GM23338 (cell line): ENCODE results near the gene PNPLA1. TPM values are rescaled to one million over a fixed set of nuclear protein-coding genes. Genes with fewer than 3 reads are reported as not detected.

Experiments
- ATAC-seq: fragments of 200-7000 bp; cut with Tn5 transposase; 3 replicates; pipeline ENCODE4 v1.9.1; 2020
- DNase-seq: peaks from one replicate; pipeline ENCODE4 v3.0.0-alpha.2; 2015; ENCODE audit warnings: low spot score
- H2AFZ ChIP-seq: fragments of 200-600 bp; sonication (generic); 2 replicates; pipeline ENCODE4 v1.8.0; 2016; ENCODE audit warnings: antibody characterized with exemption, mild to moderate bottlenecking, moderate library complexity
- H3F3A ChIP-seq: fragments of 200-600 bp; sonication (generic); replicated peaks from 2 replicates; pipeline ENCODE4 v1.8.0; 2017; ENCODE audit warnings: antibody characterized with exemption, mixed run types, low read depth
- H3K27ac ChIP-seq: fragments of 200-600 bp; sonication (generic); 2 replicates; pipeline ENCODE4 v1.6.1; 2016; ENCODE audit warnings: low read depth
- H3K27me3 ChIP-seq: fragments of 200-600 bp; sonication (generic); 2 replicates; pipeline ENCODE4 v1.8.0; 2016; ENCODE audit warnings: mild to moderate bottlenecking, mixed run types, moderate library complexity; ENCODE audit not compliant: insufficient read depth
- H3K36me3 ChIP-seq: fragments of 200-600 bp; sonication (generic); 2 replicates; pipeline ENCODE4 v1.8.0; 2016; ENCODE audit warnings: mild to moderate bottlenecking; ENCODE audit not compliant: insufficient read depth
- H3K4me1 ChIP-seq: fragments of 200-600 bp; sonication (generic); 2 replicates; pipeline ENCODE4 v1.8.0; 2016; ENCODE audit warnings: mild to moderate bottlenecking, moderate library complexity; ENCODE audit not compliant: insufficient read depth
- H3K4me2 ChIP-seq: fragments of 200-600 bp; sonication (generic); 2 replicates; pipeline ENCODE4 v1.7.1; 2017; ENCODE audit warnings: mixed run types
- H3K4me3 ChIP-seq: fragments of 200-600 bp; sonication (generic); 2 replicates; pipeline ENCODE4 v1.6.1; 2016; ENCODE audit warnings: mixed run types
- H3K79me2 ChIP-seq: fragments of 200-600 bp; sonication (generic); replicated peaks from 2 replicates; pipeline ENCODE4 v1.8.0; 2017; ENCODE audit warnings: mild to moderate bottlenecking; ENCODE audit not compliant: insufficient read depth
- H3K9me2 ChIP-seq: fragments of 200-600 bp; sonication (generic); 2 replicates; pipeline ENCODE4 v1.8.0; 2017; ENCODE audit not compliant: insufficient read depth
- H4K20me1 ChIP-seq: fragments of 200-600 bp; sonication (generic); replicated peaks from 2 replicates; pipeline ENCODE4 v1.8.0; 2017; ENCODE audit warnings: mild to moderate bottlenecking; ENCODE audit not compliant: insufficient read depth
- H3K27ac Mint-ChIP-seq: 2 replicates; pipeline ENCODE4 v1.8.0; 2020; ENCODE audit warnings: inconsistent platforms, mild to moderate bottlenecking, moderate library complexity, mixed read lengths
- H3K27me3 Mint-ChIP-seq: 3 replicates; pipeline ENCODE4 v1.8.0; 2022; ENCODE audit warnings: low read depth, mild to moderate bottlenecking, moderate library complexity, mixed read lengths, inconsistent platforms; ENCODE audit not compliant: insufficient read depth, poor library complexity
- H3K36me3 Mint-ChIP-seq: 3 replicates; pipeline ENCODE4 v1.8.0; 2021; ENCODE audit warnings: low read depth, mild to moderate bottlenecking, inconsistent platforms, moderate library complexity, mixed read lengths
- H3K4me1 Mint-ChIP-seq: 3 replicates; pipeline ENCODE4 v1.8.0; 2020; ENCODE audit warnings: mild to moderate bottlenecking, inconsistent platforms, mixed read lengths
- H3K4me3 Mint-ChIP-seq: 3 replicates; pipeline ENCODE4 v1.8.0; 2021; ENCODE audit warnings: moderate library complexity, mild to moderate bottlenecking, inconsistent platforms, mixed read lengths
- H3K9me3 Mint-ChIP-seq: 3 replicates; pipeline ENCODE4 v1.8.0; 2020; ENCODE audit warnings: moderate library complexity, mild to moderate bottlenecking, inconsistent platforms, mixed read lengths
- CREB1 ChIP-seq: fragments of 250-450 bp; sonication (Bioruptor Pico); IDR thresholded peaks from 2 replicates; pipeline ENCODE4 v1.5.0; 2020; ENCODE audit warnings: low read depth, mild to moderate bottlenecking, moderate library complexity
- EZH2 ChIP-seq: fragments of 200-600 bp; sonication (generic); IDR thresholded peaks from one replicate; pipeline ENCODE4 v1.8.0; 2017; ENCODE audit warnings: antibody characterized with exemption, mild to moderate bottlenecking, low read depth; ENCODE audit not compliant: unreplicated experiment
- EZH2phosphoT487 ChIP-seq: fragments of 200-600 bp; sonication (generic); IDR thresholded peaks from one replicate; pipeline ENCODE4 v1.8.1; 2018; ENCODE audit warnings: antibody characterized with exemption; ENCODE audit not compliant: unreplicated experiment
- JUNB ChIP-seq: IDR thresholded peaks from one replicate; pipeline ENCODE4 v1.6.1; 2016; ENCODE audit warnings: antibody characterized with exemption; ENCODE audit not compliant: unreplicated experiment
- NANOG ChIP-seq: IDR thresholded peaks from 2 replicates; pipeline ENCODE4 v1.6.1; 2016; ENCODE audit warnings: antibody characterized with exemption, borderline replicate concordance
- POLR2AphosphoS5 ChIP-seq: IDR thresholded peaks from 2 replicates; pipeline ENCODE4 v1.6.1; 2016; ENCODE audit warnings: antibody characterized with exemption, low read depth
- STAT1 ChIP-seq: IDR thresholded peaks from one replicate; pipeline ENCODE4 v1.6.1; 2016; ENCODE audit warnings: antibody characterized with exemption; ENCODE audit not compliant: unreplicated experiment
- ZNF114 ChIP-seq: fragments of 250-450 bp; sonication (Bioruptor Pico); IDR thresholded peaks from 2 replicates; pipeline ENCODE4 v1.5.0; 2020; ENCODE audit warnings: mild to moderate bottlenecking, moderate library complexity
- ZNF331 ChIP-seq: fragments of 250-450 bp; sonication (Bioruptor Pico); IDR thresholded peaks from 2 replicates; pipeline ENCODE4 v1.5.0; 2020; ENCODE audit warnings: low read depth, mild to moderate bottlenecking, moderate library complexity
- polyA plus RNA-seq: library from polyadenylated mRNA; unstranded; fragments of >200 nt; fragmentation: Nextera tagmentation; extraction: Ambion mirVana; gene quantifications from 2 replicates; pipeline ENCODE4 v1.2.1, GENCODE V29; 2016
- total RNA-seq: library from RNA; depleted of rRNA; stranded (reverse); fragments of >200 nt; shearing (Covaris generic); gene quantifications from 2 replicates; pipeline ENCODE4 v1.2.3, GENCODE V29; 2014
- TF ChIP-seq, protein P1 (sequence below), 2 experiments: fragments of 200-600 bp in 1 of 2; sonication (generic) in 1 of 2; conservative IDR thresholded peaks; 2 replicates each; pipeline versions ENCODE4 v1.5.1 to v1.6.1; 2016 to 2017; ENCODE audit warnings: antibody characterized with exemption in 2 of 2, low read depth in 2 of 2, mild to moderate bottlenecking in 2 of 2, moderate library complexity in 1 of 2
- TF ChIP-seq, protein P2 (sequence below): fragments of 250-450 bp; sonication (Bioruptor Pico); IDR thresholded peaks from 2 replicates; pipeline ENCODE4 v1.5.0; 2020; ENCODE audit warnings: mild to moderate bottlenecking, moderate library complexity
- TF ChIP-seq, protein P3 (sequence below): IDR thresholded peaks from 2 replicates; pipeline ENCODE4 v1.6.1; 2016; ENCODE audit warnings: antibody characterized with exemption
- TF ChIP-seq, protein P4 (sequence below): IDR thresholded peaks from one replicate; pipeline ENCODE4 v1.6.1; 2018; ENCODE audit warnings: antibody characterized with exemption; ENCODE audit not compliant: unreplicated experiment

Gene PNPLA1
- total and polyA plus RNA-seq, 2 experiments from 2014 or later, result not detected

DNA sequence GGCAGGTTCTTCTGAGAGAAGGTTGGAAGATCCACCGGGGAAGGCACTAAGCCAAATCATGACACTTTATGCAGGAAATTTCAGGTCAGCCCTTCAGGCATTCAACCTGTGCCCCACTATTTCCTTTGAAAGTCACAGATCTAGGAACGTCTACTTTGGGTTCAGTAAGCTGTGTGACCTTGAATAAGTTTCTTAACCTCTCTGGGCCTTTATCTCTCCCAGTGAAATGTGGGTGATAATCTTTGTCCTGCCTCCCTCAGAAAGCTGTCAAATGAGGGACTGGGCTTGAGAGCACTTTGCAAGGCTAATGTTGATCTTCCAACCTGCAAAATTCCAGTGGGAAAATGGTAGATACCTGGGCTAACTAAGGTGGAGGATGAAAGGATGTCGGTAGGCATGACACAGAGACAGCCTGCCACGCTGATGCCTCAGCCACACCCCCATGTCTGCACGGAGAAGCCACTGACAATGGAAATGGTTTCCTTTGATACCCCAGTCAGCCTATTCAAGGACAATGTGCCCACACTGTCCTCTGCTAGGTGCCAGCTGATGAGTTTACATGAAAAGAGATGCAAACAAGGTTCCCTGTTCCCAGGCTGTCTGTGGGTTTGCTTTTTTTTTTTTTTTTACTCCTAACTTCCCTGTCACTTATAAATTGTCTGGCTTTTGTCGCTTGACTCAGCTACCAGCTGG is 57.5 kb downstream of the PNPLA1 start:
- no peak overlapping the region for H3K4me2 ChIP-seq
- peaks cover 32% of the 10 kb centered on the region for H3K4me1 Mint-ChIP-seq
- no peaks in the 10 kb centered on the region for H3K27me3 ChIP-seq
- peak; percentile 49 for ATAC-seq
- H3K27ac ChIP-seq, result no peak overlapping the region
- H2AFZ ChIP-seq, result no peak overlapping the region
- no peak overlapping the region for H3K27ac Mint-ChIP-seq
- H3K36me3 ChIP-seq, result no peaks in the 10 kb centered on the region
- no peaks in the 10 kb centered on the region; the same call in 2 of the 3 replicates for H3K9me3 Mint-ChIP-seq
- H3K4me3 Mint-ChIP-seq, result no peak overlapping the region
- H3K36me3 Mint-ChIP-seq, result no peaks in the 10 kb centered on the region; the same call in 2 of the 3 replicates
- peaks cover 15% of the 10 kb centered on the region for H3K27me3 Mint-ChIP-seq
- peak; percentile 21 for DNase-seq
- H3K9me2 ChIP-seq, result no peaks in the 10 kb centered on the region
- H4K20me1 ChIP-seq, result no peaks in the 10 kb centered on the region
- no peaks in the 10 kb centered on the region for H3F3A ChIP-seq
- TF ChIP-seq, protein P1, sequence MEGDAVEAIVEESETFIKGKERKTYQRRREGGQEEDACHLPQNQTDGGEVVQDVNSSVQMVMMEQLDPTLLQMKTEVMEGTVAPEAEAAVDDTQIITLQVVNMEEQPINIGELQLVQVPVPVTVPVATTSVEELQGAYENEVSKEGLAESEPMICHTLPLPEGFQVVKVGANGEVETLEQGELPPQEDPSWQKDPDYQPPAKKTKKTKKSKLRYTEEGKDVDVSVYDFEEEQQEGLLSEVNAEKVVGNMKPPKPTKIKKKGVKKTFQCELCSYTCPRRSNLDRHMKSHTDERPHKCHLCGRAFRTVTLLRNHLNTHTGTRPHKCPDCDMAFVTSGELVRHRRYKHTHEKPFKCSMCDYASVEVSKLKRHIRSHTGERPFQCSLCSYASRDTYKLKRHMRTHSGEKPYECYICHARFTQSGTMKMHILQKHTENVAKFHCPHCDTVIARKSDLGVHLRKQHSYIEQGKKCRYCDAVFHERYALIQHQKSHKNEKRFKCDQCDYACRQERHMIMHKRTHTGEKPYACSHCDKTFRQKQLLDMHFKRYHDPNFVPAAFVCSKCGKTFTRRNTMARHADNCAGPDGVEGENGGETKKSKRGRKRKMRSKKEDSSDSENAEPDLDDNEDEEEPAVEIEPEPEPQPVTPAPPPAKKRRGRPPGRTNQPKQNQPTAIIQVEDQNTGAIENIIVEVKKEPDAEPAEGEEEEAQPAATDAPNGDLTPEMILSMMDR (conservative IDR thresholded peaks at IDR 0.05; ENCODE audit: low read depth in 2 of 2), result no peak
- TF ChIP-seq ZNF114 (CRISPR knock-in tag) (no peak), NANOG (no peak), STAT1 (no peak), CREB1 (CRISPR knock-in tag) (no peak), ZNF331 (CRISPR knock-in tag) (no peak), JUNB (no peak), POLR2AphosphoS5 (no peak), EZH2 (no peak), EZH2phosphoT487 (no peak)
- TF ChIP-seq, protein P2, sequence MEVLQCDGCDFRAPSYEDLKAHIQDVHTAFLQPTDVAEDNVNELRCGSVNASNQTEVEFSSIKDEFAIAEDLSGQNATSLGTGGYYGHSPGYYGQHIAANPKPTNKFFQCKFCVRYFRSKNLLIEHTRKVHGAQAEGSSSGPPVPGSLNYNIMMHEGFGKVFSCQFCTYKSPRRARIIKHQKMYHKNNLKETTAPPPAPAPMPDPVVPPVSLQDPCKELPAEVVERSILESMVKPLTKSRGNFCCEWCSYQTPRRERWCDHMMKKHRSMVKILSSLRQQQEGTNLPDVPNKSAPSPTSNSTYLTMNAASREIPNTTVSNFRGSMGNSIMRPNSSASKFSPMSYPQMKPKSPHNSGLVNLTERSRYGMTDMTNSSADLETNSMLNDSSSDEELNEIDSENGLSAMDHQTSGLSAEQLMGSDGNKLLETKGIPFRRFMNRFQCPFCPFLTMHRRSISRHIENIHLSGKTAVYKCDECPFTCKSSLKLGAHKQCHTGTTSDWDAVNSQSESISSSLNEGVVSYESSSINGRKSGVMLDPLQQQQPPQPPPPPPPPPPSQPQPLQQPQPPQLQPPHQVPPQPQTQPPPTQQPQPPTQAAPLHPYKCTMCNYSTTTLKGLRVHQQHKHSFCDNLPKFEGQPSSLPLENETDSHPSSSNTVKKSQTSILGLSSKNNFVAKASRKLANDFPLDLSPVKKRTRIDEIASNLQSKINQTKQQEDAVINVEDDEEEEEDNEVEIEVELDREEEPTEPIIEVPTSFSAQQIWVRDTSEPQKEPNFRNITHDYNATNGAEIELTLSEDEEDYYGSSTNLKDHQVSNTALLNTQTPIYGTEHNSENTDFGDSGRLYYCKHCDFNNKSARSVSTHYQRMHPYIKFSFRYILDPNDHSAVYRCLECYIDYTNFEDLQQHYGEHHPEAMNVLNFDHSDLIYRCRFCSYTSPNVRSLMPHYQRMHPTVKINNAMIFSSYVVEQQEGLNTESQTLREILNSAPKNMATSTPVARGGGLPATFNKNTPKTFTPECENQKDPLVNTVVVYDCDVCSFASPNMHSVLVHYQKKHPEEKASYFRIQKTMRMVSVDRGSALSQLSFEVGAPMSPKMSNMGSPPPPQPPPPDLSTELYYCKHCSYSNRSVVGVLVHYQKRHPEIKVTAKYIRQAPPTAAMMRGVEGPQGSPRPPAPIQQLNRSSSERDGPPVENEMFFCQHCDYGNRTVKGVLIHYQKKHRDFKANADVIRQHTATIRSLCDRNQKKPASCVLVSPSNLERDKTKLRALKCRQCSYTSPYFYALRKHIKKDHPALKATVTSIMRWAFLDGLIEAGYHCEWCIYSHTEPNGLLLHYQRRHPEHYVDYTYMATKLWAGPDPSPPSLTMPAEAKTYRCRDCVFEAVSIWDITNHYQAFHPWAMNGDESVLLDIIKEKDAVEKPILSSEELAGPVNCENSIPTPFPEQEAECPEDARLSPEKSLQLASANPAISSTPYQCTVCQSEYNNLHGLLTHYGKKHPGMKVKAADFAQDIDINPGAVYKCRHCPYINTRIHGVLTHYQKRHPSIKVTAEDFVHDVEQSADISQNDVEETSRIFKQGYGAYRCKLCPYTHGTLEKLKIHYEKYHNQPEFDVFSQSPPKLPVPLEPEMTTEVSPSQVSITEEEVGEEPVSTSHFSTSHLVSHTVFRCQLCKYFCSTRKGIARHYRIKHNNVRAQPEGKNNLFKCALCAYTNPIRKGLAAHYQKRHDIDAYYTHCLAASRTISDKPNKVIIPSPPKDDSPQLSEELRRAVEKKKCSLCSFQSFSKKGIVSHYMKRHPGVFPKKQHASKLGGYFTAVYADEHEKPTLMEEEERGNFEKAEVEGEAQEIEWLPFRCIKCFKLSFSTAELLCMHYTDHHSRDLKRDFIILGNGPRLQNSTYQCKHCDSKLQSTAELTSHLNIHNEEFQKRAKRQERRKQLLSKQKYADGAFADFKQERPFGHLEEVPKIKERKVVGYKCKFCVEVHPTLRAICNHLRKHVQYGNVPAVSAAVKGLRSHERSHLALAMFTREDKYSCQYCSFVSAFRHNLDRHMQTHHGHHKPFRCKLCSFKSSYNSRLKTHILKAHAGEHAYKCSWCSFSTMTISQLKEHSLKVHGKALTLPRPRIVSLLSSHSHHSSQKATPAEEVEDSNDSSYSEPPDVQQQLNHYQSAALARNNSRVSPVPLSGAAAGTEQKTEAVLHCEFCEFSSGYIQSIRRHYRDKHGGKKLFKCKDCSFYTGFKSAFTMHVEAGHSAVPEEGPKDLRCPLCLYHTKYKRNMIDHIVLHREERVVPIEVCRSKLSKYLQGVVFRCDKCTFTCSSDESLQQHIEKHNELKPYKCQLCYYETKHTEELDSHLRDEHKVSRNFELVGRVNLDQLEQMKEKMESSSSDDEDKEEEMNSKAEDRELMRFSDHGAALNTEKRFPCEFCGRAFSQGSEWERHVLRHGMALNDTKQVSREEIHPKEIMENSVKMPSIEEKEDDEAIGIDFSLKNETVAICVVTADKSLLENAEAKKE, result no peak
- TF ChIP-seq, protein P3, sequence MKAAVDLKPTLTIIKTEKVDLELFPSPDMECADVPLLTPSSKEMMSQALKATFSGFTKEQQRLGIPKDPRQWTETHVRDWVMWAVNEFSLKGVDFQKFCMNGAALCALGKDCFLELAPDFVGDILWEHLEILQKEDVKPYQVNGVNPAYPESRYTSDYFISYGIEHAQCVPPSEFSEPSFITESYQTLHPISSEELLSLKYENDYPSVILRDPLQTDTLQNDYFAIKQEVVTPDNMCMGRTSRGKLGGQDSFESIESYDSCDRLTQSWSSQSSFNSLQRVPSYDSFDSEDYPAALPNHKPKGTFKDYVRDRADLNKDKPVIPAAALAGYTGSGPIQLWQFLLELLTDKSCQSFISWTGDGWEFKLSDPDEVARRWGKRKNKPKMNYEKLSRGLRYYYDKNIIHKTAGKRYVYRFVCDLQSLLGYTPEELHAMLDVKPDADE, result no peak
- TF ChIP-seq, protein P4, sequence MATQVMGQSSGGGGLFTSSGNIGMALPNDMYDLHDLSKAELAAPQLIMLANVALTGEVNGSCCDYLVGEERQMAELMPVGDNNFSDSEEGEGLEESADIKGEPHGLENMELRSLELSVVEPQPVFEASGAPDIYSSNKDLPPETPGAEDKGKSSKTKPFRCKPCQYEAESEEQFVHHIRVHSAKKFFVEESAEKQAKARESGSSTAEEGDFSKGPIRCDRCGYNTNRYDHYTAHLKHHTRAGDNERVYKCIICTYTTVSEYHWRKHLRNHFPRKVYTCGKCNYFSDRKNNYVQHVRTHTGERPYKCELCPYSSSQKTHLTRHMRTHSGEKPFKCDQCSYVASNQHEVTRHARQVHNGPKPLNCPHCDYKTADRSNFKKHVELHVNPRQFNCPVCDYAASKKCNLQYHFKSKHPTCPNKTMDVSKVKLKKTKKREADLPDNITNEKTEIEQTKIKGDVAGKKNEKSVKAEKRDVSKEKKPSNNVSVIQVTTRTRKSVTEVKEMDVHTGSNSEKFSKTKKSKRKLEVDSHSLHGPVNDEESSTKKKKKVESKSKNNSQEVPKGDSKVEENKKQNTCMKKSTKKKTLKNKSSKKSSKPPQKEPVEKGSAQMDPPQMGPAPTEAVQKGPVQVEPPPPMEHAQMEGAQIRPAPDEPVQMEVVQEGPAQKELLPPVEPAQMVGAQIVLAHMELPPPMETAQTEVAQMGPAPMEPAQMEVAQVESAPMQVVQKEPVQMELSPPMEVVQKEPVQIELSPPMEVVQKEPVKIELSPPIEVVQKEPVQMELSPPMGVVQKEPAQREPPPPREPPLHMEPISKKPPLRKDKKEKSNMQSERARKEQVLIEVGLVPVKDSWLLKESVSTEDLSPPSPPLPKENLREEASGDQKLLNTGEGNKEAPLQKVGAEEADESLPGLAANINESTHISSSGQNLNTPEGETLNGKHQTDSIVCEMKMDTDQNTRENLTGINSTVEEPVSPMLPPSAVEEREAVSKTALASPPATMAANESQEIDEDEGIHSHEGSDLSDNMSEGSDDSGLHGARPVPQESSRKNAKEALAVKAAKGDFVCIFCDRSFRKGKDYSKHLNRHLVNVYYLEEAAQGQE, result no peak
- H3K79me2 ChIP-seq, result no peaks in the 10 kb centered on the region
- H3K4me1 ChIP-seq, result no peaks in the 10 kb centered on the region; the same call in 1 of the 2 replicates
- H3K4me3 ChIP-seq, result no peak overlapping the region
